ENCODE data around the gene GP9. TPM values are rescaled to one million over a fixed set of nuclear protein-coding genes. Genes with fewer than 3 reads are reported as not detected.

The GP9 gene
- total RNA-seq, 1 donor from 2014 or later = 1.5 TPM

- H3K27ac Mint-ChIP-seq (ENCODE audit: unreplicated experiment) = peak overlapping the region; percentile 78
- DNase-seq (ENCODE audit: low spot score) = no peak
- H3K4me1 Mint-ChIP-seq (ENCODE audit: unreplicated experiment) = peaks cover 17% of the 10 kb centered on the region
- TF ChIP-seq CTCF (IDR thresholded peaks at IDR 0.05; ENCODE audit: unreplicated experiment) = no peak
- peaks cover 31% of the 10 kb centered on the region for H3K36me3 Mint-ChIP-seq (ENCODE audit: low read depth, unreplicated experiment)
- peak overlapping the region; percentile 2 for H3K4me3 Mint-ChIP-seq (ENCODE audit: unreplicated experiment)
- peaks cover 4% of the 10 kb centered on the region for H3K27me3 Mint-ChIP-seq (ENCODE audit: unreplicated experiment)
- H3K9me3 Mint-ChIP-seq (ENCODE audit: unreplicated experiment) = no peaks in the 10 kb centered on the region
Observed at GRCh38 chr3:129104498-129105079, 44.0 kb downstream of the GP9 start.

GRCh38 chr3:129105862-129106261 is 45.3 kb downstream of the GP9 start:
- TF ChIP-seq CTCF (IDR thresholded peaks at IDR 0.05; ENCODE audit: unreplicated experiment) = no peak
- H3K4me3 Mint-ChIP-seq (ENCODE audit: unreplicated experiment) = no peak overlapping the region
- H3K4me1 Mint-ChIP-seq (ENCODE audit: unreplicated experiment) = peaks cover 23% of the 10 kb centered on the region
- DNase-seq (ENCODE audit: low spot score) = no peak
- no peaks in the 10 kb centered on the region for H3K9me3 Mint-ChIP-seq (ENCODE audit: unreplicated experiment)
- peaks cover 35% of the 10 kb centered on the region for H3K36me3 Mint-ChIP-seq (ENCODE audit: low read depth, unreplicated experiment)
- H3K27ac Mint-ChIP-seq (ENCODE audit: unreplicated experiment) = no peak overlapping the region
- H3K27me3 Mint-ChIP-seq (ENCODE audit: unreplicated experiment) = peaks cover 4% of the 10 kb centered on the region

GRCh38 chr3:129106320-129106719 is 45.7 kb downstream of the GP9 start:
- H3K27ac Mint-ChIP-seq (ENCODE audit: unreplicated experiment) = peak overlapping the region; percentile 53
- H3K4me1 Mint-ChIP-seq (ENCODE audit: unreplicated experiment) = peaks cover 23% of the 10 kb centered on the region
- H3K4me3 Mint-ChIP-seq (ENCODE audit: unreplicated experiment) = no peak overlapping the region
- DNase-seq (ENCODE audit: low spot score) = no peak
- no peak for TF ChIP-seq CTCF (IDR thresholded peaks at IDR 0.05; ENCODE audit: unreplicated experiment)
- peaks cover 4% of the 10 kb centered on the region for H3K27me3 Mint-ChIP-seq (ENCODE audit: unreplicated experiment)
- H3K9me3 Mint-ChIP-seq (ENCODE audit: unreplicated experiment) = no peaks in the 10 kb centered on the region
- peaks cover 33% of the 10 kb centered on the region for H3K36me3 Mint-ChIP-seq (ENCODE audit: low read depth, unreplicated experiment)

- no peak overlapping the region for H3K4me3 Mint-ChIP-seq (ENCODE audit: unreplicated experiment)
- peaks cover 4% of the 10 kb centered on the region for H3K27me3 Mint-ChIP-seq (ENCODE audit: unreplicated experiment)
- peaks cover 23% of the 10 kb centered on the region for H3K4me1 Mint-ChIP-seq (ENCODE audit: unreplicated experiment)
Observed at GRCh38 chr3:129106866-129107565, 46.4 kb downstream of the GP9 start.

More at GRCh38 chr3:129106866-129107565, 46.4 kb downstream of the GP9 start:
- Mint-ChIP-seq H3K9me3 (ENCODE audit: unreplicated experiment) (no peaks in the 10 kb centered on the region), H3K36me3 (ENCODE audit: low read depth, unreplicated experiment) (peaks cover 32% of the 10 kb centered on the region), H3K27ac (ENCODE audit: unreplicated experiment) (peak overlapping the region; percentile 24)
- no peak for DNase-seq (ENCODE audit: low spot score)
- no peak for TF ChIP-seq CTCF (IDR thresholded peaks at IDR 0.05; ENCODE audit: unreplicated experiment)
